Common myeloid progenitor, CD34-positive (primary cell): Measurements from ENCODE around the gene SLC39A1.

Source experiments
- CTCF ChIA-PET: fragments of 350-600 bp; sonication (Branson Sonifier 250); formaldehyde crosslinking; loops from one replicate; lab custom pipeline; 2021; ENCODE audit warnings: antibody characterized with exemption; lab: Charles Lee
- POLR2A ChIA-PET: fragments of 350-600 bp; sonication (Branson Sonifier 250); formaldehyde crosslinking; loops from one replicate; lab custom pipeline; 2021; ENCODE audit warnings: antibody characterized with exemption; lab: Charles Lee
- DNase-seq, 3 donors: peaks; one replicate each; pipeline versions ENCODE4 v3.0.0 to v3.0.0-alpha.2; 2013
- H3K27ac ChIP-seq, 2 experiments: 1 replicate in 1 of 2; 2 replicates in 1 of 2; pipeline ENCODE4 v1.7.0; 2013; ENCODE audit warnings: inconsistent platforms in 2 of 2, low read length in 2 of 2, mild to moderate bottlenecking in 2 of 2, low read depth in 1 of 2, moderate library complexity in 1 of 2; ENCODE audit not compliant: severe bottlenecking in 2 of 2, insufficient read depth in 1 of 2, poor library complexity in 1 of 2
- H3K27me3 ChIP-seq, 5 experiments: replicated peaks in 2 of 5; 1 replicate in 3 of 5; 2 replicates in 2 of 5; pipeline versions ENCODE4 v1.6.1 to v1.7.0; 2013; ENCODE audit warnings: low read length in 4 of 5, mild to moderate bottlenecking in 2 of 5, moderate library complexity in 2 of 5, inconsistent platforms in 1 of 5; ENCODE audit not compliant: insufficient read depth in 5 of 5, control insufficient read depth in 4 of 5
- H3K36me3 ChIP-seq, 4 experiments: 1 replicate in 2 of 4; 2 replicates in 2 of 4; pipeline versions ENCODE4 v1.6.1 to v1.7.0; 2013; ENCODE audit warnings: low read length in 3 of 4, control low read depth in 1 of 4, mild to moderate bottlenecking in 1 of 4; ENCODE audit not compliant: control insufficient read depth in 4 of 4, insufficient read depth in 4 of 4
- H3K4me1 ChIP-seq, 4 experiments: 1 replicate in 3 of 4; 2 replicates in 1 of 4; pipeline versions ENCODE4 v1.6.1 to v1.7.1; 2013; ENCODE audit warnings: low read length in 3 of 4, mild to moderate bottlenecking in 3 of 4, control low read depth in 1 of 4, inconsistent platforms in 1 of 4, moderate library complexity in 1 of 4; ENCODE audit not compliant: control insufficient read depth in 4 of 4, insufficient read depth in 4 of 4; ENCODE audit errors: control extremely low read depth in 1 of 4
- H3K4me3 ChIP-seq, 7 experiments: 1 replicate in 4 of 7; 2 replicates in 3 of 7; pipeline versions ENCODE4 v1.5.1 to v1.7.0; 2013; ENCODE audit warnings: mild to moderate bottlenecking in 7 of 7, low read length in 6 of 7, moderate library complexity in 6 of 7, inconsistent platforms in 2 of 7, low read depth in 2 of 7, control low read depth in 1 of 7; ENCODE audit not compliant: insufficient read depth in 4 of 7, control insufficient read depth in 1 of 7; ENCODE audit errors: extremely low read depth in 1 of 7
- H3K9me3 ChIP-seq, 5 experiments: 1 replicate in 4 of 5; 2 replicates in 1 of 5; pipeline versions ENCODE4 v1.6.1 to v1.7.1; 2013; ENCODE audit warnings: low read length in 4 of 5, mild to moderate bottlenecking in 2 of 5, inconsistent platforms in 1 of 5, low read depth in 1 of 5, moderate library complexity in 1 of 5; ENCODE audit not compliant: control insufficient read depth in 4 of 5, insufficient read depth in 2 of 5; ENCODE audit errors: control extremely low read depth in 1 of 5
- WGBS: methylation state at CpG from one replicate; pipeline ENCODE4 v1.1.5; 2013; ENCODE audit not compliant: insufficient coverage; 5-methylcytosine and 5-hydroxymethylcytosine counted together

Gene SLC39A1

GRCh38 chr1:153929426-153929825, 33.9 kb downstream of the SLC39A1 start:
- peaks cover 9 to 52% (median 33%) of the 10 kb centered on the region in 4 experiments for H3K36me3 ChIP-seq
- DNase-seq, result no peak
- H3K27ac ChIP-seq, result no peak overlapping the region
- H3K4me1 ChIP-seq, result peaks cover 0 to under 1% (median 0%) of the 10 kb centered on the region in 4 experiments
- no peak overlapping the region for H3K4me3 ChIP-seq
- H3K9me3 ChIP-seq, result no peaks in the 10 kb centered on the region
- no peaks in the 10 kb centered on the region for H3K27me3 ChIP-seq
- ChIA-PET CTCF (interaction anchor here (1.3 to 1.7 kb wide), 3 partner anchors 13 to 104 kb away, joined by 3 to 6 read pairs (median 4); no protein-coding TSS in a partner anchor), POLR2A (no interaction called here)
- 97% methylated on average over 3 of the region's 5 CpGs for WGBS

GRCh38 chr1:153928791-153929341, 34.5 kb downstream of the SLC39A1 start:
- H3K4me1 ChIP-seq, result peaks cover 3 to 6% (median 4%) of the 10 kb centered on the region in 4 experiments
- DNase-seq, result no peak
- no peaks in the 10 kb centered on the region for H3K9me3 ChIP-seq
- no peak overlapping the region for H3K4me3 ChIP-seq
- ChIA-PET CTCF (interaction anchor here (0.8 to 1.7 kb wide), 5 partner anchors 10 to 103 kb away, joined by 3 to 6 read pairs (median 4); no protein-coding TSS in a partner anchor), POLR2A (interaction anchor here (1.1 kb wide), 1 partner anchor 16 kb away, joined by 4 read pairs; no protein-coding TSS in a partner anchor)
- WGBS, result no CpG with 5 or more reads among the region's 4 CpGs
- no peaks in the 10 kb centered on the region for H3K27me3 ChIP-seq
- H3K36me3 ChIP-seq, result peaks cover 9 to 46% (median 27%) of the 10 kb centered on the region in 4 experiments
- no peak overlapping the region for H3K27ac ChIP-seq

- Histone ChIP-seq H3K9me3 (no peaks in the 10 kb centered on the region), H3K36me3 (peaks cover 9 to 40% (median 23%) of the 10 kb centered on the region in 4 experiments), H3K27ac (peak overlapping the region in 1 of 2 experiments; percentile 14), H3K27me3 (no peaks in the 10 kb centered on the region), H3K4me1 (peaks cover 7 to 11% (median 10%) of the 10 kb centered on the region in 4 experiments), H3K4me3 (no peak overlapping the region)
- ChIA-PET CTCF (interaction anchor here (0.8 to 1.1 kb wide), 2 partner anchors 9 to 38 kb away, joined by 3 to 4 read pairs; no protein-coding TSS in a partner anchor), POLR2A (interaction anchor here (1.1 kb wide), 1 partner anchor 17 kb away, joined by 4 read pairs; no protein-coding TSS in a partner anchor)
- DNase-seq, result no peak
- 100% methylated on average over 1 of the region's 1 CpG for WGBS
Observed at GRCh38 chr1:153928245-153928644, 35.1 kb downstream of the SLC39A1 start.

GRCh38 chr1:153926405-153926804, 36.9 kb downstream of the SLC39A1 start:
- H3K4me1 ChIP-seq, result peaks cover 8 to 17% (median 15%) of the 10 kb centered on the region in 4 experiments
- no peak for DNase-seq
- H3K9me3 ChIP-seq, result no peaks in the 10 kb centered on the region
- ChIA-PET POLR2A (no interaction called here), CTCF (interaction anchor here (0.6 to 1.1 kb wide), 3 partner anchors 11 to 81 kb away, joined by 3 to 6 read pairs (median 3); no protein-coding TSS in a partner anchor)
- H3K36me3 ChIP-seq, result peaks cover 8 to 25% (median 12%) of the 10 kb centered on the region in 4 experiments
- H3K27me3 ChIP-seq, result no peaks in the 10 kb centered on the region
- no peak overlapping the region for H3K4me3 ChIP-seq
- H3K27ac ChIP-seq, result no peak overlapping the region
- 100% methylated on average over 4 of the region's 4 CpGs for WGBS

DNA sequence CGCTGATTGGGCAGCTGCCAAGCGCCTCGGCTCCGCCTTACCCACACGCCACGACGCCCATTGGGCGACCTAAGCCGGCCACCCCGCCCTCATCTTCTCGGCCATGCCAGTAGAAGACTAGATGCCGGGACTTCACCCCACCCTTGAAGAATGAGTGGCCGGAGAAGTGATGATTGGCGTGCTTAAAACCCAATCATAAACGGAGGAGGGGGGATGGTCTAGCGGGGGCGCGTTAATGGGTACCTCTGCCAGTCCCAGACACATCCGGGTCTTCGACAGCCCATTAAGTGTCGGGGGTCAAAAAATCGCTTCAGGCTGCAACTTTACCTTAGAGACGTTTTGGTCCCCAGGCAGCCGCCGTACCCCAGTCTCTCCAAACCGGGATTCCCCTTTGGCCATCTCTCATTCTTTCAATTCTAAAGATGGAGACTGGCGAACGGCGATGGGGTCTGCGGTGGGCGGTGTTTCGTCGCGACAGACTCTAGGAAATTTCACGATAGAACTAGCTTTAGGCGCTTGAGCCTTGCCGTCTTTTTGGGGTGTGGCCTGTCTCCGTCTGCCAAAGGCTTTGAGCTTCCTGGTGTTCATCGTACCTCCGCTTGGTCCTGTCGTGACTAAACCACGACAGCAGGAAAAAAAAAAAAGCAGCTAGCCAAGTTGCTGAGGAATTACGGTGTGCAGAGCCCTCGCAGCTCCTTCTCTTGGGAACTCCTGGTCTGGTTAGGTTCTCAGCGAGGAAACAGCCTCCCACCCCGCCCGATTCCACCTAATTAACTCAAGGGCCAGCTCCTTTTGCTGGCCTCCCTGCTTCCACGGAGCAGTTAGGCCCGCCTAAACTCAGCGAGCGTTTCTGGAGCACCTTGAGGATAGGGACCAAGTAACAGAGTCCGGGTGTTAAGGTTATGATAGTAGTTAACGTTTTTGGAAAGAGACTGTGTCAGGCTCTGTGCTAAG, 40.1 kb downstream of the SLC39A1 start, which contains the start of gene GATAD2B:
TSS of gene GATAD2B (minus strand) at position 1 of the 954 bp plus-strand sequence. CDS start 94,625 bp downstream, outside the sequence.
- H3K27me3 ChIP-seq, result no peaks in the 10 kb centered on the region
- H3K9me3 ChIP-seq, result no peaks in the 10 kb centered on the region
- peaks cover 32 to 46% (median 43%) of the 10 kb centered on the region in 4 experiments for H3K4me1 ChIP-seq
- ChIA-PET POLR2A (interaction anchor here (0.7 to 3.2 kb wide), 12 partner anchors 11 to 289 kb away, joined by 3 to 26 read pairs (median 5); partner anchors contain the start of genes CHTOP, DENND4B, RAB13 and RPS27), CTCF (interaction anchor here (0.6 to 6.4 kb wide), 8 partner anchors 16 to 155 kb away, joined by 3 to 37 read pairs (median 6); partner anchors contain the start of gene DENND4B)
- H3K4me3 ChIP-seq, result peak within 1 kb of the TSS; percentile 82 to 99 (median 95)
- peak; percentile 100 for DNase-seq
- peaks cover 0 to 13% (median 1%) of the 10 kb centered on the region in 4 experiments for H3K36me3 ChIP-seq
- H3K27ac ChIP-seq, result peak within 1 kb of the TSS; percentile 94 to 96
- WGBS, result 0% methylated on average over 40 of the region's 53 CpGs

DNA sequence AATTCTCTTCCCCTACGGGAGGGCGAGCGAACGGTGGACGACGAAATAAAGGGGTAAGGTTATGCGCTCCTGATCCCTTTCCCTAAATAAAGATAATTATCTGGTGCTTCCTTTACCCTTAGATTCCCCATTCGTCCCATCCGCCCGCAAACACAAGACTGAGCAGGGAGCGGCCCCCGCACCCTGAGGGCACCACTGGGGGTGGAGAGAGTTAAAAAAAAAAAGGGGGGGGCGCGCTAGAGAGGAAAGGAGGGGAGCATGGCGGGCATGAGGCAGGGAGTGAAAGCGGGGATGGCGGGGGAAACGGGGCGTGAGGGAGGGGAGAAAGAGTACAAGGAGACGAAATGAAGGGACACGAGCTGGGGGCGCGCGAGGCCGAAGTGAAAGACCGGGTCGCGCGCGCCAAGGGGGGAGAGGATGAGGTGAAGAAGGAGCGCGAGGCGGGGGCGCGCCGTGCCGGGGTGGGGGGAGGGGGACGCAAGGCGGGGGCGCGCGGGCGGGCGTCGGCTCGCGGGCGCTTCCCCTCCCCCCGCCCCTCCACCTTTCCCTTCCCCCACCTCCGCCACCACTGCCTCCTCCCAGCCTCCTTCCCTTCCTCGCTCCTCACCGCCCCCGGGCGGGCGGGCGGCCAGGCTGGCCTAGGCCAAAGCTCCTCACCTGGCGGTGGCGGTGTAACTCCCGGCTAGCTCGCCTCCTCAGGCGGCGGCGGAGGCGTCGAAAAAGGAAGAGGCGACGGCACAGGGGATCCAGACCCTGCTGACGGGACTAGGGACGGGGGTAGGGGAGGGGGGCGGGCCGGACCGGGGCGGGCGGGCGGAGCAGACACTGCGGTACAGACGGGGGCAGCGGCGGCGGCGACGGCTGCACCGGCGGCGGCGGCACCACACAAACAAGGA, 41.0 kb downstream of the SLC39A1 start:
- peaks cover 32 to 53% (median 47%) of the 10 kb centered on the region in 4 experiments for H3K4me1 ChIP-seq
- no peaks in the 10 kb centered on the region for H3K27me3 ChIP-seq
- ChIA-PET POLR2A (interaction anchor here (0.8 to 3.2 kb wide), 10 partner anchors 23 to 288 kb away, joined by 3 to 26 read pairs (median 5); partner anchors contain the start of genes CHTOP, DENND4B, RAB13 and RPS27), CTCF (interaction anchor here (0.8 to 6.4 kb wide), 11 partner anchors 9 to 124 kb away, joined by 3 to 37 read pairs (median 9); partner anchors contain the start of genes CREB3L4 and DENND4B)
- no peaks in the 10 kb centered on the region for H3K9me3 ChIP-seq
- peak in 2 of 3 donors; percentile 67 to 77 for DNase-seq
- H3K4me3 ChIP-seq, result peak overlapping the region; percentile 45 to 98 (median 91)
- H3K27ac ChIP-seq, result peak overlapping the region; percentile 70 to 84
- peaks cover 3 to 20% (median 3%) of the 10 kb centered on the region in 4 experiments for H3K36me3 ChIP-seq
- 0% methylated on average over 19 of the region's 86 CpGs for WGBS
